ENCODE data around the gene PIGP. TPM values are rescaled to one million over a fixed set of nuclear protein-coding genes. Genes with fewer than 3 reads are reported as not detected.
A peak's percentile ranks its signal among the peaks of the same experiment; 100 is the strongest.

Gene PIGP
- total and polyA plus RNA-seq, 9 of the 15 experiments (the other 6 are each of a cell fraction or from before 2014, with no cell fraction given) = 18.3 to 122 (median 35.6) TPM

- 81% methylated on average over 2 of the region's 2 CpGs for WGBS (ENCODE audit: insufficient coverage, low coverage, missing lambda C conversion rate)
- no peak for FAIRE-seq
- H3K36me3 ChIP-seq (ENCODE audit: control insufficient read depth, insufficient read depth, low read length) = peaks cover 9% of the 10 kb centered on the region; the same call in 2 of the 3 replicates
Observed at GRCh38 chr21:37106998-37107397, 34.1 kb upstream of the PIGP start.

More at GRCh38 chr21:37106998-37107397, 34.1 kb upstream of the PIGP start:
- H3K27ac ChIP-seq (ENCODE audit: extremely low read depth, low read depth, low read length) = no peak overlapping the region
- ChIA-PET POLR2A (no interaction called here), CTCF (ENCODE audit: low intra/inter-chr PET ratio) (no interaction called here)
- no peak overlapping the region for H3K4me3 ChIP-seq
- no peaks in the 10 kb centered on the region for H3K4me1 ChIP-seq (replicated peaks in 1 of 2; ENCODE audit: control insufficient read depth in 2 of 2, insufficient read depth in 2 of 2, low read length in 2 of 2)
- intact Hi-C loops (cut with micrococcal nuclease) = no loop called here
- DNase-seq (ENCODE audit: extremely low read depth in 1 of 4, low spot score in 3 of 4) (no peak), ATAC-seq (no peak)
- TF ChIP-seq HMBOX1 (IDR thresholded peaks at IDR 0.05) (no peak), PBX2 (CRISPR knock-in tag; IDR thresholded peaks at IDR 0.05; ENCODE audit: low read depth) (no peak), PBX2 (tag; conservative IDR thresholded peaks at IDR 0.05; ENCODE audit: low read depth) (no peak), ILF3 (IDR thresholded peaks at IDR 0.05; ENCODE audit: borderline replicate concordance) (no peak), CHAMP1 (IDR thresholded peaks at IDR 0.05) (no peak), GATA2 (CRISPR knock-in tag; IDR thresholded peaks at IDR 0.05) (no peak), RBFOX2 (IDR thresholded peaks at IDR 0.05; ENCODE audit: low read depth, low read length) (no peak), C11orf30 (IDR thresholded peaks at IDR 0.05; ENCODE audit: low read depth) (peak; percentile 70), ZNF316 (IDR thresholded peaks at IDR 0.05) (peak; percentile 90), MEF2D (tag; conservative IDR thresholded peaks at IDR 0.05; ENCODE audit: low read depth) (no peak), BRD9 (IDR thresholded peaks at IDR 0.05; ENCODE audit: low read depth, partially characterized antibody) (no peak), ZNF197 (CRISPR knock-in tag; IDR thresholded peaks at IDR 0.05; ENCODE audit: low read depth) (no peak), RAD51 (IDR thresholded peaks at IDR 0.05; ENCODE audit: borderline replicate concordance, low read depth) (no peak), ZBTB17 (CRISPR knock-in tag; IDR thresholded peaks at IDR 0.05) (no peak), MAFG (tag; conservative IDR thresholded peaks at IDR 0.05) (peak; percentile 47; the same call in 1 of the 2 replicates)
- no peak overlapping the region for H2AFZ ChIP-seq (ENCODE audit: low read depth, low read length)
- H3K27me3 ChIP-seq (ENCODE audit: control insufficient read depth in 2 of 2, insufficient read depth in 2 of 2, low read length in 2 of 2) = no peaks in the 10 kb centered on the region
- no peak overlapping the region for H3K9ac ChIP-seq (ENCODE audit: insufficient read depth in 1 of 2, low read depth in 2 of 2, low read length in 2 of 2)
- BruUV-seq (replicated peaks) = no TSS peak
- no peaks in the 10 kb centered on the region for H4K20me1 ChIP-seq (replicated peaks; ENCODE audit: control insufficient read depth, insufficient read depth, low read length)
- in situ Hi-C loops (cut with MboI) = no loop called here
- H3K9me1 ChIP-seq (ENCODE audit: control insufficient read depth, insufficient read depth, low read length) = no peaks in the 10 kb centered on the region
- H3K9me3 ChIP-seq (replicated peaks; ENCODE audit: control insufficient read depth, insufficient read depth, low read depth, low read length) = peaks cover 17% of the 10 kb centered on the region
- no peak overlapping the region for H3K4me2 ChIP-seq (ENCODE audit: insufficient read depth, low read length)
- H3K79me2 ChIP-seq (ENCODE audit: control insufficient read depth, insufficient read depth, low read length) = no peaks in the 10 kb centered on the region

All from K562 (cell line).